Inflammatory macrophage treated with lipopolysaccharide for 4 hours (primary cell): ENCODE data around the gene MAN1C1.

ENCODE experiments used
- DNase-seq: peaks from one replicate; pipeline ENCODE4 v3.0.0-alpha.2; 2020

Gene MAN1C1

GRCh38 chr1:25744636-25745425 is 128.2 kb downstream of the MAN1C1 start:
- DNase-seq, result no peak

- no peak for DNase-seq
These were observed 129.9 kb downstream of the MAN1C1 start for GRCh38 chr1:25746299-25747045.

- DNase-seq, result no peak
These were observed 130.6 kb downstream of the MAN1C1 start for GRCh38 chr1:25747046-25747719.

GRCh38 chr1:25748531-25749205 is 132.1 kb downstream of the MAN1C1 start:
- no peak for DNase-seq

GRCh38 chr1:25750923-25751605 is 134.5 kb downstream of the MAN1C1 start:
- no peak for DNase-seq

- no peak for DNase-seq
These were observed 138.0 kb downstream of the MAN1C1 start for GRCh38 chr1:25754470-25755181.

- DNase-seq, result no peak
These were observed 139.0 kb downstream of the MAN1C1 start for GRCh38 chr1:25755475-25756125.

- no peak for DNase-seq
These were observed 139.6 kb downstream of the MAN1C1 start for GRCh38 chr1:25756215-25756614.

- no peak for DNase-seq
These were observed 140.7 kb downstream of the MAN1C1 start for GRCh38 chr1:25757151-25757845.

- no peak for DNase-seq
These were observed 141.2 kb downstream of the MAN1C1 start for GRCh38 chr1:25757846-25758185.

- DNase-seq, result no peak
These were observed 142.0 kb downstream of the MAN1C1 start for GRCh38 chr1:25758466-25759070.

- DNase-seq, result no peak
These were observed 143.6 kb downstream of the MAN1C1 start for GRCh38 chr1:25760122-25760719.

GRCh38 chr1:25760871-25761270 is 144.3 kb downstream of the MAN1C1 start:
- no peak for DNase-seq

- DNase-seq, result no peak
These were observed 146.9 kb downstream of the MAN1C1 start for GRCh38 chr1:25763493-25763892.

- no peak for DNase-seq
These were observed 148.7 kb downstream of the MAN1C1 start for GRCh38 chr1:25765136-25765922.

- DNase-seq, result no peak
These were observed 149.5 kb downstream of the MAN1C1 start for GRCh38 chr1:25765923-25766589.

- DNase-seq, result no peak
These were observed 150.3 kb downstream of the MAN1C1 start for GRCh38 chr1:25766721-25767436.

- no peak for DNase-seq
These were observed 150.8 kb downstream of the MAN1C1 start for GRCh38 chr1:25767437-25767770.
